Epithelial cell of proximal tubule (primary cell): ENCODE results near the gene GOLGA6L1. TPM values are rescaled to one million over a fixed set of nuclear protein-coding genes. Genes with fewer than 3 reads are reported as not detected.

Experiments used
- DNase-seq: peaks from one replicate; pipeline ENCODE4 v3.0.0-alpha.2; 2011; ENCODE audit warnings: low read depth
- H3K4me3 ChIP-seq: 2 replicates; pipeline ENCODE4 v1.5.1; 2011; ENCODE audit warnings: low read depth, mild to moderate bottlenecking, low read length
- CTCF ChIP-seq: conservative IDR thresholded peaks from 2 replicates; pipeline ENCODE4 v1.5.1; 2012; ENCODE audit warnings: low read depth, mild to moderate bottlenecking, low read length
- total RNA-seq: library from RNA; depleted of rRNA; stranded (reverse); fragments of >200 nt; gene quantifications from 2 replicates; pipeline ENCODE4 v1.2.3, GENCODE V29; 2015

Gene GOLGA6L1
- total RNA-seq, 1 donor from 2014 or later, result not detected

GRCh38 chr15:23081271-23081670, 55.4 kb downstream of the GOLGA6L1 start:
- no peak for TF ChIP-seq CTCF
- no peak overlapping the region for H3K4me3 ChIP-seq
- DNase-seq, result no peak

GRCh38 chr15:23079766-23080165, 56.9 kb downstream of the GOLGA6L1 start:
- no peak overlapping the region for H3K4me3 ChIP-seq
- no peak for DNase-seq
- TF ChIP-seq CTCF, result no peak

Other genes starting within 250 kb of the GOLGA6L1 start
- 104 and 119 TPM in 2 replicates for gene CYFIP1, start 156.5 kb downstream of the GOLGA6L1 start, total RNA-seq
- 14.8 and 23.6 TPM in 2 replicates for gene TUBGCP5, start 97.3 kb downstream of the GOLGA6L1 start, total RNA-seq
- gene GOLGA6L26, start 197.4 kb upstream of the GOLGA6L1 start, total RNA-seq, result not detected in 2 replicates
- gene GOLGA8S, start 217.9 kb upstream of the GOLGA6L1 start, total RNA-seq, result not detected in 2 replicates